HEK293 (cell line): ENCODE data around the gene NIF3L1.

Source experiments
- CTCF ChIA-PET: fragments of 350-600 bp; formaldehyde crosslinking; extraction: SDS; loops from one replicate; lab custom pipeline; 2021; ENCODE audit warnings: antibody characterized with exemption; lab: Yijun Ruan, JAX
- POLR2A ChIA-PET: fragments of 300-600 bp; formaldehyde crosslinking; extraction: SDS; loops from one replicate; lab custom pipeline; 2020; ENCODE audit warnings: antibody characterized with exemption, inconsistent platforms; lab: Yijun Ruan, JAX
- H3K27ac ChIP-seq: fragments of 200-500 bp; sonication (Bioruptor generic); 2 replicates; pipeline ENCODE4 v1.5.1; 2014; ENCODE audit warnings: low read depth, low read length, control low read depth, inconsistent platforms; ENCODE audit errors: extremely low read depth
- H3K36me3 ChIP-seq, 2 experiments: fragments of 200-500 bp in 1 of 2; sonication (Bioruptor generic) in 1 of 2; 1 replicate in 1 of 2; 2 replicates in 1 of 2; pipeline ENCODE4 v1.5.1; 2014 to 2017; ENCODE audit warnings: inconsistent platforms in 2 of 2, low read length in 2 of 2; ENCODE audit not compliant: control insufficient read depth in 2 of 2, insufficient read depth in 1 of 2
- H3K4me1 ChIP-seq: fragments of 200-500 bp; sonication (Bioruptor generic); 2 replicates; pipeline ENCODE4 v1.5.1; 2014; ENCODE audit warnings: mild to moderate bottlenecking, low read length, inconsistent platforms; ENCODE audit not compliant: control insufficient read depth, insufficient read depth
- H3K4me3 ChIP-seq: 2 replicates; pipeline ENCODE4 v1.5.1; 2011; ENCODE audit warnings: low read depth, mild to moderate bottlenecking, control low read depth, low read length, moderate library complexity
- H3K9me3 ChIP-seq: fragments of 200-500 bp; sonication (Bioruptor generic); 2 replicates; pipeline ENCODE4 v1.5.1; 2014; ENCODE audit warnings: low read depth, low read length, inconsistent platforms; ENCODE audit not compliant: control insufficient read depth, insufficient read depth
- FEZF1 ChIP-seq: fragments of 450-650 bp; formaldehyde crosslinking; IDR thresholded peaks from 2 replicates; pipeline ENCODE4 v1.5.1; 2016; ENCODE audit warnings: missing biosample characterization, missing genetic modification characterization
- ZNF248 ChIP-seq: fragments of 450-650 bp; formaldehyde crosslinking; IDR thresholded peaks from 2 replicates; pipeline ENCODE4 v1.5.1; 2017; ENCODE audit warnings: missing biosample characterization, missing genetic modification characterization
- ZNF548 ChIP-seq: fragments of 450-650 bp; formaldehyde crosslinking; IDR thresholded peaks from 2 replicates; pipeline ENCODE4 v1.5.1; 2016; ENCODE audit warnings: missing biosample characterization, missing genetic modification characterization

Gene NIF3L1

DNA sequence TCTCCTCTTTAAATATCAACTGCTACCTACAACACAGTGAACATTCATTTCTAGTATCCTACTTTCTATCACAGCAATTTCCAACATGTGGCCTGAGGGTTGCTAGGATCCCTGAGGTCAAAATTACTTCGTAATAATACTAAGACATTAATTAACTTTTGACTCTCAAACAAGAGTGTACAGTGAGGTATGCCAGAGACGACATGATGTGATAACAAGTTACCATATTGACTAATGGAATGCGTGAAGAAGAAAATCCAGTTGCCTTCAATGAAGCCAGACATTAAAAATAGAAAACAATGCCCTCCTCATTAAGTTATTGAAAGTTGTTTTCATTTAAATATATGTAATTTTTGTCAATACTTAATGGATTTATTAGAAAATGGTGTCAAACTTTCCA lies 61.2 kb downstream of the NIF3L1 start:
- H3K9me3 ChIP-seq: no peaks in the 10 kb centered on the region
- TF ChIP-seq FEZF1 (tag by site-specific recombination) (no peak), ZNF548 (tag by site-specific recombination) (no peak), ZNF248 (tag by site-specific recombination) (no peak)
- H3K4me1 ChIP-seq: no peaks in the 10 kb centered on the region
- no peak overlapping the region for H3K4me3 ChIP-seq
- peaks cover 79 to 82% of the 10 kb centered on the region in 2 experiments for H3K36me3 ChIP-seq
- H3K27ac ChIP-seq: no peak overlapping the region
- CTCF ChIA-PET: interaction anchor here (1.7 kb wide), 1 partner anchor 119 kb away, joined by 5 read pairs; no protein-coding TSS in a partner anchor
- POLR2A ChIA-PET: no interaction called here
